K562 (cell line): ENCODE data around the gene ADIPOQ. TPM values are rescaled to one million over a fixed set of nuclear protein-coding genes. Genes with fewer than 3 reads are reported as not detected.
"Not testable (repeated sequence)": the region's sequence is repeated elsewhere in the genome, so short reads cannot be mapped to it uniquely, and the experiment has no call there.

Experiments
- ATAC-seq: fragments of 200-7000 bp; cut with Tn5 transposase; 3 replicates; pipeline ENCODE4 v1.9.1; 2020; ENCODE audit warnings: moderate library complexity
- BruUV-seq: library from RNA; stranded (reverse); fragments of 400-500 nt; replicated peaks from 2 replicates; lab custom pipeline; 2021; lab: Mats Ljungman, UMichigan
- CTCF ChIA-PET: fragments of 300-600 bp; formaldehyde crosslinking; extraction: SDS; loops from one replicate; lab custom pipeline; 2021; ENCODE audit warnings: low intra/inter-chr PET ratio; lab: Yijun Ruan, JAX
- POLR2A ChIA-PET: fragments of 300-600, 350-650 bp; sonication (Branson Sonifier 250); formaldehyde crosslinking; extraction: SDS; loops from one replicate; lab custom pipeline; 2021; ENCODE audit warnings: antibody characterized with exemption, inconsistent platforms; lab: Yijun Ruan, JAX
- DNase-seq, 4 experiments: peaks; one replicate each; pipeline versions ENCODE4 v3.0.0 to v3.0.0-alpha.2; 2011 to 2018; ENCODE audit warnings: low spot score in 3 of 4, mixed read lengths in 3 of 4; ENCODE audit errors: extremely low read depth in 1 of 4
- FAIRE-seq: peaks from 2 replicates; lab custom pipeline; 2011; peaks lifted over from hg19 to GRCh38; lab: Jason Lieb, UNC
- H2AFZ ChIP-seq: 2 replicates; pipeline ENCODE4 v1.6.0; 2011; ENCODE audit warnings: low read depth, low read length, control low read depth, inconsistent platforms
- H3K27ac ChIP-seq: fragments of 200-600 bp; 3 replicates; pipeline ENCODE4 v1.8.0; 2011; ENCODE audit warnings: low read depth, mild to moderate bottlenecking, control low read depth, inconsistent platforms, low read length, moderate library complexity, mixed read lengths; ENCODE audit errors: extremely low read depth
- H3K27me3 ChIP-seq, 2 experiments: fragments of 300-600 bp in 1 of 2; 2 replicates in 1 of 2; 3 replicates in 1 of 2; pipeline versions ENCODE4 v1.6.0 to v1.8.0; 2011; ENCODE audit warnings: inconsistent platforms in 2 of 2, low read length in 2 of 2, mild to moderate bottlenecking in 1 of 2, mixed read lengths in 1 of 2, moderate library complexity in 1 of 2; ENCODE audit not compliant: control insufficient read depth in 2 of 2, insufficient read depth in 2 of 2
- H3K36me3 ChIP-seq: fragments of 300-600 bp; 3 replicates; pipeline ENCODE4 v1.8.0; 2011; ENCODE audit warnings: mild to moderate bottlenecking, low read length, inconsistent platforms; ENCODE audit not compliant: control insufficient read depth, insufficient read depth
- H3K4me1 ChIP-seq, 2 experiments: fragments of 200-600 bp in 1 of 2; replicated peaks in 1 of 2; 2 replicates in 1 of 2; 3 replicates in 1 of 2; pipeline versions ENCODE4 v1.5.1 to v1.8.0; 2011; ENCODE audit warnings: inconsistent platforms in 2 of 2, low read length in 2 of 2, mild to moderate bottlenecking in 1 of 2, mixed read lengths in 1 of 2, moderate library complexity in 1 of 2; ENCODE audit not compliant: control insufficient read depth in 2 of 2, insufficient read depth in 2 of 2
- H3K4me2 ChIP-seq: 2 replicates; pipeline ENCODE4 v1.6.1; 2011; ENCODE audit warnings: low read length, control low read depth, inconsistent platforms, mixed read lengths; ENCODE audit not compliant: insufficient read depth
- H3K4me3 ChIP-seq: fragments of 200-600 bp; sonication (generic), shearing (Covaris generic); 2 replicates; pipeline ENCODE4 v1.5.1; 2016; ENCODE audit warnings: control low read depth, inconsistent platforms
- H3K79me2 ChIP-seq: fragments of 200-600 bp; 3 replicates; pipeline ENCODE4 v1.8.0; 2011; ENCODE audit warnings: low read length, inconsistent platforms; ENCODE audit not compliant: control insufficient read depth, insufficient read depth
- H3K9ac ChIP-seq, 2 experiments: 2 replicates each; pipeline versions ENCODE4 v1.6.0 to v1.6.1; 2011; ENCODE audit warnings: low read depth in 2 of 2, low read length in 2 of 2, control low read depth in 1 of 2, inconsistent platforms in 1 of 2, mild to moderate bottlenecking in 1 of 2, mixed read lengths in 1 of 2; ENCODE audit not compliant: insufficient read depth in 1 of 2
- H3K9me1 ChIP-seq: one replicate; pipeline ENCODE4 v1.6.0; 2011; ENCODE audit warnings: inconsistent platforms, mild to moderate bottlenecking, low read length, moderate library complexity; ENCODE audit not compliant: control insufficient read depth, insufficient read depth
- H3K9me3 ChIP-seq: replicated peaks from 2 replicates; pipeline ENCODE4 v1.5.1; 2011; ENCODE audit warnings: low read depth, low read length, inconsistent platforms; ENCODE audit not compliant: control insufficient read depth, insufficient read depth
- H4K20me1 ChIP-seq: replicated peaks from 2 replicates; pipeline ENCODE4 v1.6.1; 2011; ENCODE audit warnings: low read length, inconsistent platforms, mixed read lengths; ENCODE audit not compliant: control insufficient read depth, insufficient read depth
- BCOR ChIP-seq: fragments of 450-650 bp; IDR thresholded peaks from 2 replicates; pipeline ENCODE4 v1.6.1; 2016
- CEBPB ChIP-seq: fragments of 450-650 bp; IDR thresholded peaks from 2 replicates; pipeline ENCODE4 v1.6.1; 2016; ENCODE audit warnings: missing genetic modification characterization, missing compliant biosample characterization
- KDM1A ChIP-seq, 2 experiments: fragments of 450-650 bp; IDR thresholded peaks; 2 replicates each; pipeline ENCODE4 v1.6.1; 2016; ENCODE audit warnings: mild to moderate bottlenecking in 2 of 2
- SMARCA5 ChIP-seq: fragments of 450-650 bp; IDR thresholded peaks from 2 replicates; pipeline ENCODE4 v1.6.1; 2016
- ZNF146 ChIP-seq: IDR thresholded peaks from one replicate; pipeline ENCODE4 v1.6.1; 2018; ENCODE audit warnings: missing compliant biosample characterization; ENCODE audit not compliant: unreplicated experiment
- ZNF507 ChIP-seq: conservative IDR thresholded peaks from 2 replicates; pipeline ENCODE4 v1.6.1; 2017; ENCODE audit warnings: missing genetic modification characterization, missing compliant biosample characterization
- WGBS: fragments of 100-300 bp; shearing (Covaris generic); methylation state at CpG from one replicate; pipeline ENCODE4 v1.1.6; 2016; ENCODE audit warnings: low coverage, mixed read lengths; ENCODE audit not compliant: insufficient coverage; ENCODE audit errors: missing lambda C conversion rate; 5-methylcytosine and 5-hydroxymethylcytosine counted together
- in situ Hi-C: fragments of 300-500 bp; cut with MboI; formaldehyde crosslinking; loops from 4 replicates; pipeline ENCODE4 v1.15.0; 2018; ENCODE audit warnings: inconsistent platforms, mixed read lengths
- intact Hi-C: fragments of 100-400 bp; cut with micrococcal nuclease; formaldehyde crosslinking; loops from 2 replicates; pipeline ENCODE4 v1.14.2; 2022
- polyA plus RNA-seq, 8 experiments: library from polyadenylated mRNA; depleted of rRNA in 4 of 8; stranded (reverse) in 5 of 8; unstranded in 3 of 8; fragments of >200 nt; fragmentation: Nextera tagmentation in 2 of 8; fragmentation: Illumina TruSeq in 1 of 8; extraction: Ambion mirVana in 2 of 8; extraction: Trizol in 1 of 8; gene quantifications; 2 replicates each; pipeline versions ENCODE4 v1.2.1 to v1.2.3, GENCODE V29; 2011 to 2014; ENCODE audit warnings: inconsistent platforms in 1 of 8, missing spikeins in 1 of 8
- total RNA-seq, 7 experiments: library from RNA; depleted of rRNA in 6 of 7; stranded (reverse); fragments of >200 nt in 6 of 7; fragmentation: Illumina TruSeq in 2 of 7; extraction: Trizol in 2 of 7; gene quantifications; 2 replicates each; pipeline versions ENCODE4 v1.2.1 to v1.2.3, GENCODE V29; 2011 to 2021; ENCODE audit warnings: low replicate concordance in 1 of 7

Gene ADIPOQ
- total and polyA plus RNA-seq, 9 of the 15 experiments (the other 6 are each of a cell fraction or from before 2014, with no cell fraction given), result 0.01 to 0.04 (median 0.03) TPM; not detected in 4

- WGBS, result 72% methylated on average over 2 of the region's 2 CpGs
- H4K20me1 ChIP-seq, in situ Hi-C loops, H3K27me3 ChIP-seq, intact Hi-C loops, H3K4me2 ChIP-seq, H3K36me3 ChIP-seq, FAIRE-seq, BruUV-seq, H3K9me3 ChIP-seq, H3K27ac ChIP-seq, H3K4me3 ChIP-seq, POLR2A ChIA-PET, DNase-seq, CTCF ChIA-PET, H2AFZ ChIP-seq, H3K9ac ChIP-seq, H3K9me1 ChIP-seq, ATAC-seq, H3K79me2 ChIP-seq: not testable (repeated sequence)
- TF ChIP-seq ZNF146 (CRISPR knock-in tag) (peak; percentile 92), SMARCA5 (0 out of 2 replicates have a peak, but pooled peaks have one; percentile 23), KDM1A (IDR thresholded peaks at IDR 0.05) (peak in 1 of 2 experiments; percentile 39; a peak in 1 of 4 replicates), BCOR (peak; percentile 88; the same call in 1 of the 2 replicates)
- H3K4me1 ChIP-seq, result peaks cover 3 to 19% of the 10 kb centered on the region in 2 experiments; a peak in 3 of 5 replicates
Observed at GRCh38 chr3:186903676-186904075, 61.2 kb downstream of the ADIPOQ start.

- FAIRE-seq, result not testable (repeated sequence)
- WGBS, result 93% methylated on average over 3 of the region's 3 CpGs
- TF ChIP-seq CEBPB (tag), result peak; percentile 64
- peak; percentile 66; the same call in 1 of the 2 replicates for TF ChIP-seq ZNF507 (tag)
Observed at GRCh38 chr3:186907075-186907474, 64.6 kb downstream of the ADIPOQ start.

More at GRCh38 chr3:186907075-186907474, 64.6 kb downstream of the ADIPOQ start:
- H3K9me1 ChIP-seq, H3K4me2 ChIP-seq, CTCF ChIA-PET, H3K36me3 ChIP-seq, H4K20me1 ChIP-seq, intact Hi-C loops, DNase-seq, H3K27me3 ChIP-seq, POLR2A ChIA-PET, H3K9ac ChIP-seq, H3K27ac ChIP-seq, H3K4me3 ChIP-seq, ATAC-seq, H2AFZ ChIP-seq, BruUV-seq, in situ Hi-C loops, H3K79me2 ChIP-seq, H3K9me3 ChIP-seq: not testable (repeated sequence)
- peaks cover 6 to 17% of the 10 kb centered on the region in 2 experiments; a peak in 4 of 5 replicates for H3K4me1 ChIP-seq

Other genes with a start within 250 kb of the ADIPOQ start
- gene AHSG, start 229.7 kb upstream of the ADIPOQ start, total RNA-seq (2014; rRNA removed), result not detected in 2 replicates
- gene AHSG, start 229.7 kb upstream of the ADIPOQ start, total RNA-seq (2014; rRNA removed; fragmentation: Illumina TruSeq; extraction: Trizol), result not detected in 2 replicates
- not detected in 2 replicates for gene AHSG, start 229.7 kb upstream of the ADIPOQ start, total RNA-seq (2015; rRNA removed; fragmentation: Illumina TruSeq; extraction: Trizol)
- gene AHSG, start 229.7 kb upstream of the ADIPOQ start, total RNA-seq (2021), result 0.69 and 1.2 TPM in 2 replicates
- gene AHSG, start 229.7 kb upstream of the ADIPOQ start, polyA plus RNA-seq (2011; rRNA removed), result not detected in 2 replicates
- gene AHSG, start 229.7 kb upstream of the ADIPOQ start, polyA plus RNA-seq (2014; fragmentation: Illumina TruSeq; extraction: Trizol), result not detected in 2 replicates
- not detected for gene AHSG, start 229.7 kb upstream of the ADIPOQ start, polyA plus RNA-seq (2014; fragmentation: Nextera tagmentation; extraction: Ambion mirVana)
- not detected in 2 replicates for gene AHSG, start 229.7 kb upstream of the ADIPOQ start, polyA plus RNA-seq (2014; rRNA removed)
- gene FETUB, start 202.3 kb upstream of the ADIPOQ start, total RNA-seq (2014; rRNA removed), result not detected in 2 replicates
- not detected in 2 replicates for gene FETUB, start 202.3 kb upstream of the ADIPOQ start, total RNA-seq (2014; rRNA removed; fragmentation: Illumina TruSeq; extraction: Trizol)
- gene FETUB, start 202.3 kb upstream of the ADIPOQ start, total RNA-seq (2015; rRNA removed; fragmentation: Illumina TruSeq; extraction: Trizol), result not detected in 2 replicates
- not detected in 2 replicates for gene FETUB, start 202.3 kb upstream of the ADIPOQ start, total RNA-seq (2021)
- not detected in 2 replicates for gene FETUB, start 202.3 kb upstream of the ADIPOQ start, polyA plus RNA-seq (2011; rRNA removed)
- gene FETUB, start 202.3 kb upstream of the ADIPOQ start, polyA plus RNA-seq (2014; fragmentation: Illumina TruSeq; extraction: Trizol), result not detected in 2 replicates
- gene FETUB, start 202.3 kb upstream of the ADIPOQ start, polyA plus RNA-seq (2014; fragmentation: Nextera tagmentation; extraction: Ambion mirVana), result not detected
- gene FETUB, start 202.3 kb upstream of the ADIPOQ start, polyA plus RNA-seq (2014; rRNA removed), result not detected in 2 replicates
- not detected in 2 replicates for gene HRG, start 176.7 kb upstream of the ADIPOQ start, total RNA-seq (2014; rRNA removed)
- not detected in 2 replicates for gene HRG, start 176.7 kb upstream of the ADIPOQ start, total RNA-seq (2014; rRNA removed; fragmentation: Illumina TruSeq; extraction: Trizol)
- gene HRG, start 176.7 kb upstream of the ADIPOQ start, total RNA-seq (2015; rRNA removed; fragmentation: Illumina TruSeq; extraction: Trizol), result not detected in 2 replicates
- not detected in 2 replicates for gene HRG, start 176.7 kb upstream of the ADIPOQ start, total RNA-seq (2021)
- not detected in 2 replicates for gene HRG, start 176.7 kb upstream of the ADIPOQ start, polyA plus RNA-seq (2011; rRNA removed)
- not detected in 2 replicates for gene HRG, start 176.7 kb upstream of the ADIPOQ start, polyA plus RNA-seq (2014; fragmentation: Illumina TruSeq; extraction: Trizol)
- gene HRG, start 176.7 kb upstream of the ADIPOQ start, polyA plus RNA-seq (2014; fragmentation: Nextera tagmentation; extraction: Ambion mirVana), result not detected
- not detected in 2 replicates for gene HRG, start 176.7 kb upstream of the ADIPOQ start, polyA plus RNA-seq (2014; rRNA removed)
- gene KNG1, start 125.4 kb upstream of the ADIPOQ start, total RNA-seq (2014; rRNA removed), result not detected in 2 replicates
- not detected in 2 replicates for gene KNG1, start 125.4 kb upstream of the ADIPOQ start, total RNA-seq (2014; rRNA removed; fragmentation: Illumina TruSeq; extraction: Trizol)
- not detected in 2 replicates for gene KNG1, start 125.4 kb upstream of the ADIPOQ start, total RNA-seq (2015; rRNA removed; fragmentation: Illumina TruSeq; extraction: Trizol)
- 0.07 and 0.09 TPM in 2 replicates for gene KNG1, start 125.4 kb upstream of the ADIPOQ start, total RNA-seq (2021)
- not detected in 2 replicates for gene KNG1, start 125.4 kb upstream of the ADIPOQ start, polyA plus RNA-seq (2011; rRNA removed)
- not detected in 2 replicates for gene KNG1, start 125.4 kb upstream of the ADIPOQ start, polyA plus RNA-seq (2014; fragmentation: Illumina TruSeq; extraction: Trizol)
- not detected for gene KNG1, start 125.4 kb upstream of the ADIPOQ start, polyA plus RNA-seq (2014; fragmentation: Nextera tagmentation; extraction: Ambion mirVana)
- not detected in 2 replicates for gene KNG1, start 125.4 kb upstream of the ADIPOQ start, polyA plus RNA-seq (2014; rRNA removed)
- 307 and 311 TPM in 2 replicates for gene EIF4A2, start 59.1 kb upstream of the ADIPOQ start, total RNA-seq (2014; rRNA removed)
- 509 and 525 TPM in 2 replicates for gene EIF4A2, start 59.1 kb upstream of the ADIPOQ start, total RNA-seq (2014; rRNA removed; fragmentation: Illumina TruSeq; extraction: Trizol)
- gene EIF4A2, start 59.1 kb upstream of the ADIPOQ start, total RNA-seq (2015; rRNA removed; fragmentation: Illumina TruSeq; extraction: Trizol), result 454 and 491 TPM in 2 replicates
- 314 and 345 TPM in 2 replicates for gene EIF4A2, start 59.1 kb upstream of the ADIPOQ start, total RNA-seq (2021)
- gene EIF4A2, start 59.1 kb upstream of the ADIPOQ start, polyA plus RNA-seq (2011; rRNA removed), result 610 and 754 TPM in 2 replicates
- gene EIF4A2, start 59.1 kb upstream of the ADIPOQ start, polyA plus RNA-seq (2014; fragmentation: Illumina TruSeq; extraction: Trizol), result 348 and 435 TPM in 2 replicates
- gene EIF4A2, start 59.1 kb upstream of the ADIPOQ start, polyA plus RNA-seq (2014; fragmentation: Nextera tagmentation; extraction: Ambion mirVana), result 100 to 1,000 TPM; 329 to 333 TPM
- gene EIF4A2, start 59.1 kb upstream of the ADIPOQ start, polyA plus RNA-seq (2014; rRNA removed), result 486 and 488 TPM in 2 replicates
- gene RFC4, start 36.2 kb upstream of the ADIPOQ start, total RNA-seq (2014; rRNA removed), result 127 and 138 TPM in 2 replicates
- gene RFC4, start 36.2 kb upstream of the ADIPOQ start, total RNA-seq (2014; rRNA removed; fragmentation: Illumina TruSeq; extraction: Trizol), result 191 and 198 TPM in 2 replicates
- gene RFC4, start 36.2 kb upstream of the ADIPOQ start, total RNA-seq (2015; rRNA removed; fragmentation: Illumina TruSeq; extraction: Trizol), result 162 and 180 TPM in 2 replicates
- 109 and 122 TPM in 2 replicates for gene RFC4, start 36.2 kb upstream of the ADIPOQ start, total RNA-seq (2021)
- 84.9 and 105 TPM in 2 replicates for gene RFC4, start 36.2 kb upstream of the ADIPOQ start, polyA plus RNA-seq (2011; rRNA removed)
- 161 and 181 TPM in 2 replicates for gene RFC4, start 36.2 kb upstream of the ADIPOQ start, polyA plus RNA-seq (2014; fragmentation: Illumina TruSeq; extraction: Trizol)
- gene RFC4, start 36.2 kb upstream of the ADIPOQ start, polyA plus RNA-seq (2014; fragmentation: Nextera tagmentation; extraction: Ambion mirVana), result 100 to 1,000 TPM; 180 to 227 TPM
- 166 and 195 TPM in 2 replicates for gene RFC4, start 36.2 kb upstream of the ADIPOQ start, polyA plus RNA-seq (2014; rRNA removed)
- gene ST6GAL1, start 87.8 kb downstream of the ADIPOQ start, total RNA-seq (2014; rRNA removed), result 57.1 and 57.4 TPM in 2 replicates
- 71.0 and 79.0 TPM in 2 replicates for gene ST6GAL1, start 87.8 kb downstream of the ADIPOQ start, total RNA-seq (2014; rRNA removed; fragmentation: Illumina TruSeq; extraction: Trizol)
- 39.3 and 42.3 TPM in 2 replicates for gene ST6GAL1, start 87.8 kb downstream of the ADIPOQ start, total RNA-seq (2015; rRNA removed; fragmentation: Illumina TruSeq; extraction: Trizol)
- gene ST6GAL1, start 87.8 kb downstream of the ADIPOQ start, total RNA-seq (2021), result 114 and 135 TPM in 2 replicates
- 93.3 and 144 TPM in 2 replicates for gene ST6GAL1, start 87.8 kb downstream of the ADIPOQ start, polyA plus RNA-seq (2011; rRNA removed)
- 108 and 145 TPM in 2 replicates for gene ST6GAL1, start 87.8 kb downstream of the ADIPOQ start, polyA plus RNA-seq (2014; fragmentation: Illumina TruSeq; extraction: Trizol)
- gene ST6GAL1, start 87.8 kb downstream of the ADIPOQ start, polyA plus RNA-seq (2014; fragmentation: Nextera tagmentation; extraction: Ambion mirVana), result 10 to 100 TPM; 31.9 to 43.0 TPM
- 74.1 and 80.6 TPM in 2 replicates for gene ST6GAL1, start 87.8 kb downstream of the ADIPOQ start, polyA plus RNA-seq (2014; rRNA removed)